NB4 (cell line): ENCODE results near the gene LCE1A.

ENCODE experiments used
- CTCF ChIP-seq: IDR thresholded peaks from one replicate; pipeline ENCODE4 v1.5.1; 2012; ENCODE audit warnings: low read depth, low read length
- MYC ChIP-seq: IDR thresholded peaks from 2 replicates; pipeline ENCODE4 v1.6.1; 2011; ENCODE audit warnings: low read depth, low read length
- POLR2A ChIP-seq: IDR thresholded peaks from 2 replicates; pipeline ENCODE4 v1.6.1; 2011; ENCODE audit warnings: mild to moderate bottlenecking; ENCODE audit not compliant: insufficient read length; ENCODE audit errors: extremely low read depth

- TF ChIP-seq CTCF (no peak), MYC (no peak), POLR2A (no peak)
These were observed 46.2 kb downstream of the LCE1A start for GRCh38 chr1:152873495-152873894.
